ENCODE measurements around the gene CYS1.
"Not testable (repeated sequence)": the region's sequence is repeated elsewhere in the genome, so short reads cannot be mapped to it uniquely, and the experiment has no call there.

CYS1 gene

DNA sequence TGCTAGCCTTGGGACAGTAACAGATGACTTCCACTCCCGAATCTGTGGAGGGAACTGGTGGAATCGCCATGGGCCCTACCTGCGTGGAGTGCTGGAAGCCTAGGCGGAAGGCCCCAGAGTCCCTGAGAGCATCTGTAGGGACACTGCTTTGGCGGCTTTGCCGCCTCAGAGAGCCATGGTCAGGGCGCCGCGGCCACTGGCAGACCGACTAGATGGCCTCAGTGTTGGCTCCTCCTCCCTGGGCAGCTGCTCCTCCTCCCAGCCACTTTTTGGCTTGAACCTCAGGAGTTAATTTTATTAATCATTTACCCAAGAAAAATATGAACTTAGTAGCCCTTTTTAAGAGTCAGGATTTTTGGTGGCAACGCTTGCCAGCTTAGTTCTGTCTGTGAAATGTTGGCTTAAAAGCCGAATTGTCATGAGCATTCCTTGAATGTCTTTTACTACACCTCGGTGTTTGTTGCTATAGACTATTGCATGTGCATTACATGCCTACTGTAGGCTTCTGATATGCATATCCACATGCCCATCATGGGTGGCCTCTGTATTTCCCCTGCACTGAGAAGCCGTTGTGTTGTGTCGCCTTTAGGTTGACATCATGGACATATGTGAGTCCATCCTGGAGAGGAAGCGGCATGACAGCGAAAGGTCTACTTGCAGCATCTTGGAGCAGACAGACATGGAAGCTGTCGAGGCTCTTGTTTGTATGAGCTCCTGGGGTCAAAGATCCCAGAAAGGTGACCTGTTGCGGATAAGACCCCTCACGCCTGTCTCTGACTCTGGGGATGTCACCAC, 34.5 kb downstream of the CYS1 start:
- DNase-seq = no peak

DNA sequence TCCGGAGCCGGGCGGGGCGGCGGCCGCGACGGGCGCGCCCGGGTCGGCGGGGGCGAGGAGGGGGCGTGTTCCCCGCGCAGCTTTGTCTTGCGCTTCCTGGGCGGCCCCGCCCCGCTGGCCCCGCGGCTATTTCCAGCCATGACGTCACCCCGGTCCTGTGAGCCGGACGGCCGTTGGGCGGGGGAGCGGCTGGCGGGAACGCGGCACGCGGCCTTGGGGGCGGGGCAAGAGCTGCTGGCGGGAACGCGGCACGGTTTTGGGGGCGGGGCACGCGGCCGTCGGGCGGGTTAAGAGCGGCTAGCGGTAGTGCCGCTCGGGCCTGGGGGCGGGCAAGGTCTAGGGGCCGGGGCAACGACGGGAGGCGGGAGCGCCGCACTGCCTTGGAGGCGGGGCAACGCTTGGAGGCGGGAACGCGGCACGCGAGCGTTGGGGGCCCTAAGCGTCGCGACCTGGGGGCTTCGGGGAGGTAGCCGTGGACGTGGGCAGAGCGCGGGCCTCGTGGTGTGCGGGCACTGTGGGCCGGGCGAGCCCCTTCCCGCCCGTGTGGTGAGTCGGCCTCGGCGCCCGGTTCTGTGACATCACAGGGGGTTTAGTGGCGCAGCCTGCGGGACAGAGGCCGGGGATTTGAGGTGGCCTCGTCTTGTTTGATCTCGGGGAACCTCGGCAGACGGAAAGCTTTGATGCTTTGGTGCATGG, 36.2 kb downstream of the CYS1 start:
- peak; percentile 85 to 87 for DNase-seq

DNA sequence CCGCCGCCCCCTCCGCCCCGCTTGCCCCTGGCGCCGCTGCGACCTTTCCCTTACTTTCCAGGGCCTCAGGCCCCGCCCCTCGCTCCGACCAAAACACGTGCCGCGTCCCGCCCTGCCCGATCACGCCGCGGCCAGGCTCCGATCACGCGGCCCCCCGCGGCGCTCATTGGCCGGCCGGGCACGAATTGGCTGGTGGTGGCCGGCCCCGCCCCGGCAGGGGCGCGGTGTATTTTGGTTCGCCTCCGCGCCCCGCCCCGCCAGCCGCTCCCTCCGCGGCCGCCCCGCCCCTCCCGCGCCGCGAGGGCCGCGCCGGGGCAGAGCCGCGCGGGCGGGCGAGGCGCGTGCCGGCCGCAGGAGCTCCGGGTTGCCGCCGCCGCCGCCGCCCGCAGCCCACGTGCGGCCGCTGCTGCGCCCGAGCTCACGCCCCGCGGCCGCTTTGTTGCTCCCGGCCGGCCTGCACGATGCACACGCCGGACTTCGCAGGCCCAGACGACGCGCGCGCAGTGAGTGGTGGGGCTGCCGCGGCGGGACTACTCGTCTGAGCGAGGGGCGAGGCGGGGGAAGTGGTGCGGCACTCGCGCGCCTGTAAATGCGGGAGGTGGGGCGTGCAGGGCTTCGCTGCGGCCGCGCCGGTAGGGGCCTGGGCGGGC, 36.8 kb downstream of the CYS1 start, which contains the start of gene KLF11:
TSS of gene KLF11 (plus strand) at position 295 of the 650 bp plus-strand sequence. CDS start at position 462, 167 bp downstream.
- peak; percentile 84 to 90 for DNase-seq

DNA sequence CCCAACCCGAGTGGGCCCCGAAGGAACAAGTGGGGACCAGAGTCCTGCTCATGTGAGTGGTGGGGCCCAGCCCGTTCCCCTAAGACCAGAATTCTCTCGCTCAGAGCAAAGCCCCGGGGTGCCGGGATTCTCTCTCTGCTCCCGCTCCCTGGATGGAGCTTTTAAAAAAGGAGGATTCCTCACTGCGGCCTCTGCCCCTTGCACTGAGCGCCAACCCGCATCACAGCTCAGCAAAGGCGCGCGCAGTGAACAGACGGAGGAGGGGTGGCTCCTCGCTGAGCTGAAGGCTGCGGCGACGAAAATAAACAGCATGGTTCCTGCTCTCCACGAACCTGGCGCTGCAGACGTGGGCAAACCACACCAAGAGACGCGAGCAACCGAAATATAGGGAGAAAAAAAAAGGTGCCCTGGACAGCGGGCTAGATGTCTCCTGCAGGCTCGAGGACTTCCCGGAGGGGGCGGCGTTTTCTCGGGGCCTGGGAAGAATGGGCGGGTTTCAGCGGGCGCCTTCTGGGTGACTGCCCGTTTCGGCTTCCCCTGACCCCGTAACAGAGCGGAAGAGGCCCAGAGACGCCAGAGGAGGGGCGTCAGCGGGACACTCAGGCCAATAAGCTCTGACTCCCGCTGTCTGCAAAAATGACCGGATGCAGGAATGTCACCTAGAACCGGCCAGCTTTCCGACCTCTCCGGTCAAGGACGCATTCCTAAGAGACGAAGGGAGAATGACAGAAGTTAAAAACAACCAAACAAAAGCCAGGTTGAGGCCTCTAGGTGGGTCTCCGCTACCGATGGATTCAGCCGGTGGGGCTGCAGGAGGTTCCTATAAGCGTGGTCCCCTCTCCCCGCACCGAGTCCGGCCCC, 37.7 kb downstream of the CYS1 start:
- DNase-seq = no peak

DNA sequence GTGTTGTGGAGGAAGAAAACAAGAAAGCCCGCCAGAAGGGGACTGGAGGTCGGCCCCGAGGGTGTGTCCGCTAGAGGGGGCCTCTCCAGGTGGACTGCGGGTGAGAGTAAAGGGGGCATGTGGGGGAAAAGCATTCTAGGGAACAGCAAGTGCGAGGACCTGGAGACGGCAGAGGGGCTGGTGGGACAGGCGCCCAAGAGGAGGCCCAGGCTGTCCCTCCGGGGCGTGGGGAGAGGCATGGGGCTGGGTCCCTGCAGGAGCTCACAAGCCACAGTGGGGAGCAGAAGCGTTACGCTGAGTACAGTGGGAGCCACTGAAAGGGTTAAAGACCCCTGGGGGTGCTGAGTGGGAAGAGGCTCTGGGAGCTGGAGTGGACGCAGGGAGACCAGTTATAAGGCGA, 38.5 kb downstream of the CYS1 start:
- DNase-seq = no peak

DNA sequence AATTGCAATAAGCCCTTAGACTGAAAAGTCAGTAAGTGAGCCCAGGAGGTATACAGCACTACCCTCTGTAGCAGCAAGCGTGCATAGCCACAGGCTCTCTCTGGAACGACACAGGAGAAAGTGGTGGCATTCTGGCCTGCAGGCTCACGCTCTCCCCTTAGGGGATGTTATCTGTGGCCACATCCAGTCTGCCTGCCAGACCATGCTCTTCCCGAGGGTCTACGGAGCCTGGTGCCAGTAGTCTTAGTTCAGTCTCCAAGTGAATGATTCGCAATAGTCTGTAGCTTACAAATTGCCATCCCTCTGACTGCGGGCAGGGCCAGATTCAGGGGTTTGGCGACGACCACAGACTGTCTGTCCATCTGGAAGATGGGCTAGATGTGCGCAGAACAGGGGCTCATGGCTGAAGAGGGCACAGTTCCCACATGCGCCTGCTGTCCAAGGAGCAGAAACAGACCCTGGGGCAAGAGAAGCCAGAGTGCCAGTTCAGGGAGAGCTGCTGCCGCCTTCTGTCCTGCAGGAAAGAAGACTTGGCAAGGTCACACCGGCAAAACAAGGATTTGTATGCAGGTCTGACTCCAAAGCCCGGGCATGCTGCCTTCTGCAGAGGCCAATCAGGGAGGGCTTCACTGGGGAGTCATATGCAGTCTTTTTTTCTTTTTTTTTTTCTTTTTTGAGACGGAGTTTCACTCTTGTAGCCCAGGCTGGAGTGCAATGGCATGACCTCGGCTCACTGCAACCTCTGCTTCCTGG, 40.4 kb downstream of the CYS1 start:
- DNase-seq = no peak

DNA sequence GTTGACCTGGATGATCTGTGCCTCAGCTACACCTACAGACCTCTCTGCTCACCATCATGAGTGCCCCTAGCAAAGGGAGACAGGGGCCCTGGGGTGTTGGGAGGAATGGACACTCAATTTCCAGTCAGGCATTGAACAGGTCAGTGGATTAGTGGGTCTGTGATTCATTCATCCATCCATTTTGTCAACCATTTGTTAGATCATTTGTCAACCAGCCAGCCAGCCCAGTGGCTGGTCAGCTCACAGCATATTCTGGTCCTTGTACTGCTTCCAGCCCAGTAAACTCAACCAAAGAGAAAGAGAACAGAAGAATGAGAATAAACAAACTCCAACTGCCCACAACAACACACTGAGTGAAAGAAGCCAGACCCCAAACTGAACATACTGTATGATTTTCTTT, 41.5 kb downstream of the CYS1 start:
- DNase-seq = no peak

DNA sequence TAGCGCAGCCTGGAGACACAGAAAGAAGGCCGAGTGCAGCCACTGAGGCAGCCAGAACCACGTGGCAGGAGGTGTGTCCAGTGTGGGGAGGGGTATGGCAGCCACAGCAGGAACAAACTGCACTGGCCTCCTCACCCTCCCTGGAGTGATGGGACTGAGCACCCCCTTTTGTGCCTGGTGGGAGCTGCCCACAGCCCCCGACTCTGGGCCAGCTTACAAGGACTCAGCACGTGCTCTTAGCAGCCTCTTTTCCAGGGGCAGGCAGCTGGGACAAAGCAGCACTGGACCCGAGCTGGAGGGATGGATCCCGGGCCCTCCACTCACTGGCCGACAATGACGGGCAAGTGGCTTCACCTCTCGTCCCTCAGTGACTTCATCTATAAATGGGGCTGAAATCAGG, 42.1 kb downstream of the CYS1 start:
- no peak for DNase-seq

DNA sequence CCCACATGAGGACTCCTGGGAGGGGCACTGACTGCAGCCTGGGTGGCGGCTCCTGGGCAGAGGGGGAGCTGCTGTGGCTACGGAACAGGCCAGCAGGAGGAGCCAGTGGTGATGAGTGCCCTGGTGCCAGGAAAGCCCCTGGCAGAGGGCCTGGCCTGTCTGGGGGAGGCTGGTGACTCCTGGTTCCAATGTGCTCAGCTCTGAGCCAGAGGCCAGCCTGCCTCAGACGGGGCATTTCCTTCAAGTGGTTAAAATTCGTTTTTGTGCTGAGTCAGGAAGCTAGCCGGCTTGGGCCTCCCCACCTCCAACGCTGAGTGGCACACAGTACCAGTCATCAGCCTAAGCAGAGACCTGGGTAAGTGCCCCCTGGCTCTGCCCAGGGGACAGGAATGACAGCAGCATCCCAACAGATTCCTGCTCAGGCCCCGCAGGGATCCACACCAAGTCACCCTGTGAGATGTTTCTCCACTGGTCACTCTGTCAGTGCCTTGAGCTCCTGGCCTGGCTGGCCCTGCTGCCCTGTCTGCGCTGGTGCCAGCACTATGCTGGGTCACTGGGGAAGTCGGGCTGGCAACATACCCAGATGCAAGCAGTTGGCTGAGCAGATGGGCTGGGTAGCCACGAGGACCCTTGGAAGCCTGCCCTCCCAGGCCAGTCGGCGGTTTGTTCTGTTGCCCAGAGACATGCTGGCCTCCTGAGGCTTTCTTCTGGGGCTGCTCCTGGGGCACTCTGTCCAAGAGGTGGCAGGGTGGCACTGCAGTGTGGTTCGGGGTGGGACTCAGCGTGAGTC, 43.9 kb downstream of the CYS1 start:
- no peak for DNase-seq

DNA sequence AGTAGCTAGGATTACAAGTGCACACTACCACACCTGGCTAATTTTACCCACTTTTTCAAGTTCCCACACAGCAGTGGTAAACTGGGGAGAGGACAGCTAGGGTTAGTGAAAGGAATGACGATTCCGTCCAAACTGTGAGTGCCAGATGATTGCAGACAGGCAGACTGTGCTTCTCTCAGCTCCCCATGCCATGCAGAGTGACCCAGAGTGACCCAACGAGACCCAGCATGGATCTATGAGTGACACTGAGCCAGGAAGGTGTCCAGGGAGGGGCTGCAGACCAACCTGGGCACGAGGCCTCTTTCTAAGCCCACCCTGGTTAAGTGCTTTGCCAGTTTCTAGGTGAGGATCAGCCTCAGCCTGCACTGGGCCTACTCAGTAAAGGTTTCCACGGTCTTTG, 44.6 kb downstream of the CYS1 start:
- no peak for DNase-seq

DNA sequence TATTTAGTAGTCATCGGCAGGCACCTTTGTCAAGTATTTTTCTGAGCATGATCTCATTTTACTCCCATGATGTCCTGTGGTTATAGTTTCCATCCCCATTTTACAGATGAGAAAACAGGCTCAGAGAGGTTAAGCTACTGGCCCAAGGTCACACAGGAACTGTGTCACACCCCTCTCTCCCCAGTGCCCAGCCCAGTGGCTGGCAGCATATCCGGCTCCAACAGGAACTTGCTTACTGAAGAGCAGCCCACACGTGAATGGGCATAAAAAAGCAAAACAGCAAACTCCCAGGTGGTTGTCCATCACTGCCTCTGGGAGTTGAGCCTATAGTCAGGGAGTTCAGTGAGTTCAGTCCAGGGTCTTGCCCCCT, 45.2 kb downstream of the CYS1 start:
- no peak for DNase-seq

DNA sequence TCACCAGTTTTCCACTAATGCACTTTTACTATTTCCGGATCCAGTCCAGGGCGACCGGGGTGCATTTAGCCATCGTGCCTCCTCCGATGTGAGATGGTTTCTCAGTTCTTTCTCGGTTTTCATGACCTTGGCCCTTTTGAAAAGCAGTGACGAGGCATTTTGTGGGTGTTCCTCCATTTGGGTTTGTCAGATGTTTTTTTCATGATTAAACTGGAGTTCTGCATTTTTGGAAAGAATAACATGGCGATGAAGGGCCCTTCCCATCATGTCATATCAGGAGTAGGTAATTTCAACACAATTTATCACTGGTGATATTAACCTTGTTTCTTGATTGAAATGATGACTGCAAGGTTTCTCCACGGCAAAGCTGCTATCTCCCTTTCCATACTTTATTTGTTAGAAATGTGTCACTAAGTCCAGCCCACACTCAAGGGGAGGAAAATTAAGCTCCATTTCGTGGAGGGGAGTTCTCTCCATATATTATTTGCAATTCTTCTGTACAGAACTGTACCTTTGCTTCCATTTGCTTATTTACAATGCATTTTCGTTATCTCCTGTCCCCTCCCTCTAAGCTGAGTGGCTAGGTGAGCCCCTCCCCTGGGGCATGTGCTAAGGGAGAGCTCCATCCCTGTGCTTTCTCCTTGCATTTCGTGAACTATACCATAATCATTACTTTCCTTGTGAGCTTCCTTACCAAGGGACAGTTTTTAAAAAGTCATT, 45.7 kb downstream of the CYS1 start:
- no peak for DNase-seq

DNA sequence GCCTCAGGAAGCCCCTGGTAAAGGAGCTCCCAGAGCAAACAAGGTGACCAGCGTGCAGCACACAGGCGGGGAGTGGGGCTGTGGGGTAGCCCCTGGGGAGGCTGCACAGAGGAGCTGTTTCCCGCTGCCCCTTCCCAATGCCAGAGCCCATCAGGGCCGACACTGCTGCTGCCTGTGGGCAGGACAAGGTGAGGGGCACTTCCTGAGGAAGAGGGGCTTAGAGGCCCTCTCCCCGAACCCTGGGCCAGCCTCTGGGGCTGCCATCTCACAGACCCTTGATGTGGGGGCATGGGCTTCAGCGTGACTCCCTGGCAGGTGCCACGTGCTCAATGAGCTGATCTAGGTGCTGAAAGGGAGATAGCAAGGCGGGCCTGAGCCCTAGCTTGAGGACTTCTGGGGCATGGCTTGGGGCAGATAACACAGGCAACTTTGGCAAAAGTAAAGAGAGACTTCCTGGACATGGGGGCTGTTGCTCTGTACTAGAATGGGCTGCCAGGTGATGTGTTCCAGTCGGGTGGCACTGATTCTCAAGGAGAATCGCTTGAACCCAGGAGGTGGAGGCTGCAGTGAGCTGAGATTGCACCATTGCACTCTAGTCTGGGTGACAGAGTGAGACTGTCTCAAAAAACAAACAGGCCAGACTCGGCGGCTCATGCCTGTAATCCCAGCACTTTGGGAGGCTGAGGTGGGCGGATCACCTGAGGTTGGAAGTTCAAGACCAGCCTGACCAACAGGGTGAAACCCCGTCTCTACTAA, 46.8 kb downstream of the CYS1 start:
- DNase-seq = no peak

DNA sequence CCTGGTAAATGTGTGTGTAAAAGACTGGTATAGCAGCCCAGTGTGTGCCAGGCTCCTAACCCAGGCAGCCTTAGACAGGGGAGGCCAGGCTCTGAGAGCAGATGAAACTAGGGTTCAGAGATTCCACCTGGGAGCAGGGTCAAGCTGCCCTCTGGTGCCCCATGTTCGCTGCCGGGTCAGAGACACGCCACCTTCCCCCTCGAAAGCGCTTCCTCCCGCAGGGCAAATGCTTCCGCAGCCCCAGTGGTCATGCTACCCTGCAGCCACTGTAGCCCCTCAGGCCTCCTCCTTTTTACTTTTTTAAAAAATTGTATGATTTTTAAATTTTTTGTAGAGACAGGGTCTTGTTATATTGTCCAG, 47.5 kb downstream of the CYS1 start:
- DNase-seq = no peak

DNA sequence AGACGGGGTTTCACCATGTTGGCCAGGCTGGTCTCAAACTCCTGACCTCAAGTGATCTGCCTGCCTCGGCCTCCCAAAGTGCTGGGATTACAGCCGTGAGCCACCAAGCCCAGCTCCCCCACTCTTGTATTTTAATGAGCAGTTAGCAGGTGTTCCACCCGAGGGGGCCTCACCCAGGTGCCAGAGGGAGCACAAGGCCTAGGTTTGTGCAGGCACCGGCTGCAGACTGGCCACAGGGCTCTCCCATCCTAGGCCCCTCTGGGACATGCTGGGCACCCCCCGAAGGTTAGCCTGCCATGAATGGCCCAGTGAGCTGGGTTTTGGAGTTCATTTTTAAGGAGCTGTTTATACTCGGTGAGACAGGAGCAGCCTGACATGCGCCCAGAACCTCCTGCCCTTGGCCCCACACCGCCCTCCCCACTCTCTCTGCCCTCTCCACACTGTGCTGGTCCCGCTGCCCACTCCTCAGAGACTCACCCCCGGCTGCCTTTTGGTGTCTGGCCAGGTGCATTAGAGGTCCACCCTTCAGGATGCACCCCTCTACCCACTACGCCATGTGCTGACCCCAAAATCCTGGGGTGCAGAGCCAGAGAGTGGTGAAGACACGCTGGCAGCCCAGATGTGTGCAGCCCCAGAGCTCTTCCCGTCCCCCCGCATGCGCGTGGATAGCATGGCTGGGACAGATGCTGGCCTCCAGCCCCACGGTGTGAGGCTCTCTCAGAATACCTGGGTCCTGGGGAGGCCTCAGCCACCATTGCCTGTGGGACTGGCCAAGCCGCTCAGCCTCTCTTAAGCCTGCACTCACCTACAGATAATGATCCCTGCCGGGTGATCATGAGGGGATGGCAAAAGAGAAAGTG, 48.1 kb downstream of the CYS1 start:
- DNase-seq = no peak

DNA sequence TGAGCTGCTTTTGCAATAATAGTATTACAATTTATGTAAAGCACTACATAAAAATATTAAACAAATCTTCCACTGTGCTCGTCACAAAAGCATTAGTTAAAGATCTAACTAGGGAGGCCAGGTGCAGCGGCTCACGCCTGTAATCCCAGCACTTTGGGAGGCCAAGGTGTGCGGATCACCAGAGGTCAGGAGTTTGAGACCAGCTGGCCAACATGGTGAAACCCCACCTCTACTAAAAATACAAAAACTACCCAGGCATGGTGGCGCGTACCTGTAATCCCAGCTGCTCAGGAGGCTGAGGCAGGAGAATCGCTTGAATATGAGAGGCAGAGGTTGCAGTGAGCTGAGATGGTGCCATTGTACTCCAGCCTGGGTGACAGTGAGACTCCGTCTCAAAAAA, 49.4 kb downstream of the CYS1 start:
- DNase-seq = not testable (repeated sequence)

DNA sequence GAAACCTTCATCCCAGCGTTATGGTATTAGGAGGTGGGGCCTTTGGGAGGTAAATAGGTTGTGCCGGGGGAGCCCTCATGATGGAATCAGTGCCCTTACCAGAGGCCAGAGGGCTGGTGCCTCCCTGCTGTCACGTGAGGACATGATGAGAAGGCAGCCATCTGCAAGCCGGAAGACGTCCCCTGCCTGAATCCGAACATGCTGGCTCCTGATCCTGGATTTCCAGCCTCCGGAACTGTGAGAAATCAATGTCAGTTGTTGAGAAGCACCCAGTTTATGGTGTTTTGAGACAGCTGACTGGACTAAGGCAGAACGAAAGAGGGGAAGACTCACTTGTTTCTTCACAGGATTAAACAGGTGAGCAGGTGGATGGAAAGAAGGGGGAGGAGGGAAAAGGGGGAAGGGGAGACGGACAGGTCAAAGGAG, 49.9 kb downstream of the CYS1 start:
- DNase-seq = no peak

DNA sequence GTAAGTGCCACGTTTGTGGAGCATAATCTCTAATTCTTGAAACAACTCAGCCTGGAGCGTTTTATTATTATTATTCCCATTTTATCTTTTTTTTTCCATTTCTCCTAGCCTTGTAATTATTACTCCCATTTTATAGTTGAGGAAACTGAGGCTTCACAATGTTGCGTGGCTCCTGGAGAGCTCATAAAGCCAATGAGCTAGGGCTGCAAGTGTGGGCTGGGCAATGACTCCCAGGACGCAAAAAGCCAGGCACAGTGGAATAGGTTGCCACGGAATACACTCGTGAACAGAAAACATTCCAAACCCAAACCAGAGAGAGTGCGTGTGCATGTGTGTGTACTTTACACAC, 50.4 kb downstream of the CYS1 start:
- no peak for DNase-seq

Measured in NCI-H2081 (cell line).